Fibroblast of the aortic adventitia (primary cell): ENCODE results near the gene MAML3. TPM values are rescaled to one million over a fixed set of nuclear protein-coding genes. Genes with fewer than 3 reads are reported as not detected.

Experiments used
- DNase-seq: peaks from one replicate; pipeline ENCODE4 v3.0.0-alpha.2; 2010; ENCODE audit warnings: low read depth
- H3K4me3 ChIP-seq: 2 replicates; pipeline ENCODE4 v1.5.1; 2011; ENCODE audit warnings: low read depth, mild to moderate bottlenecking, control low read depth, low read length, moderate library complexity
- CTCF ChIP-seq: IDR thresholded peaks from 2 replicates; pipeline ENCODE4 v1.5.1; 2011; ENCODE audit warnings: mild to moderate bottlenecking, low read length, control low read depth, inconsistent platforms; ENCODE audit not compliant: insufficient read depth
- total RNA-seq: library from RNA; depleted of rRNA; stranded (reverse); fragments of >200 nt; gene quantifications from 2 replicates; pipeline ENCODE4 v1.2.3, GENCODE V29; 2012; ENCODE audit warnings: low replicate concordance

The MAML3 gene
- total RNA-seq, 1 donor = 4.6 TPM

- no peak for DNase-seq
- TF ChIP-seq CTCF = no peak
- no peak overlapping the region for H3K4me3 ChIP-seq
Observed at GRCh38 chr4:139851133-139851532, 302.9 kb downstream of the MAML3 start.

GRCh38 chr4:139849219-139849618 lies 304.8 kb downstream of the MAML3 start:
- DNase-seq = no peak
- TF ChIP-seq CTCF = no peak
- H3K4me3 ChIP-seq = no peak overlapping the region

- H3K4me3 ChIP-seq = no peak overlapping the region
- TF ChIP-seq CTCF = no peak
- no peak for DNase-seq
Observed at GRCh38 chr4:139848028-139848427, 306.0 kb downstream of the MAML3 start.

GRCh38 chr4:139847602-139848001 lies 306.4 kb downstream of the MAML3 start:
- no peak overlapping the region for H3K4me3 ChIP-seq
- no peak for DNase-seq
- TF ChIP-seq CTCF = no peak

- no peak overlapping the region for H3K4me3 ChIP-seq
- no peak for DNase-seq
- TF ChIP-seq CTCF = no peak
Observed at GRCh38 chr4:139846766-139847165, 307.2 kb downstream of the MAML3 start.

GRCh38 chr4:139845453-139846093 lies 308.4 kb downstream of the MAML3 start:
- TF ChIP-seq CTCF = no peak
- no peak overlapping the region for H3K4me3 ChIP-seq
- DNase-seq = no peak

- peak; percentile 4 for DNase-seq
- H3K4me3 ChIP-seq = no peak overlapping the region
- TF ChIP-seq CTCF = no peak
Observed at GRCh38 chr4:139844459-139845036, 309.4 kb downstream of the MAML3 start.
